SK-N-MC (cell line): ENCODE measurements around the gene COPZ2.

ENCODE experiments used
- EZH2 ChIP-seq: fragments of 200-600 bp; sonication (generic); IDR thresholded peaks from one replicate; pipeline ENCODE4 v1.6.1; 2017; ENCODE audit warnings: antibody characterized with exemption
- POLR2AphosphoS5 ChIP-seq: IDR thresholded peaks from 2 replicates; pipeline ENCODE4 v1.6.1; 2012; ENCODE audit warnings: mild to moderate bottlenecking, low read depth, low read length, borderline replicate concordance

DNA sequence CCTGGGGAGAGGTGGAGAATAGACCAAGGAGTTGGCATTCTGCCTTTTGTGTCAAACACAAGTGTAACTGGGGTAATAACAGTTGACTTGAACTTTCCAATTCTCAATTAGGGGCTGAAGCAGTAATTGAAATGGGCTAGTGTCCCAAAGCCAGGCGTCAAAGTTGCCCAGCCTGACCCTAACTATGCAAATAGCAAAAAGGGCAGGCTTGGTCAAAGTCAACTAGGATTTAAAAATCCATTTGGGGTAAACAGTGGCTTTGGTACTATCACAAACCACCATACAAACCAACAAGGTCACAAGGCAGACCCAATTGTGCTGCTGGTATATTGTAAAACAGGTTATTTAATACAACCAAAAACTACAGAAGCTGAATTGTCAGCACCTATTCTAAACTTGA, 28.6 kb upstream of the COPZ2 start:
- TF ChIP-seq EZH2 (no peak), POLR2AphosphoS5 (no peak)
